A549 (cell line): ENCODE data around the gene NLN.

Experiments used
- CBX8 ChIP-seq: fragments of 200-600 bp; sonication (generic); IDR thresholded peaks from 2 replicates; pipeline ENCODE4 v1.6.1; 2016
- HDAC2 ChIP-seq: fragments of 200-600 bp; sonication (generic); IDR thresholded peaks from 2 replicates; pipeline ENCODE4 v1.6.1; 2016
- MYC ChIP-seq: IDR thresholded peaks from 2 replicates; pipeline ENCODE4 v1.6.1; 2012; ENCODE audit warnings: mild to moderate bottlenecking, inconsistent platforms, low read length, improper control_type of control experiment, borderline replicate concordance
- NFE2L2 ChIP-seq: fragments of 150-350 bp; conservative IDR thresholded peaks from 2 replicates; pipeline ENCODE4 v1.6.1; 2014; ENCODE audit warnings: low read length
- POLR2A ChIP-seq: IDR thresholded peaks from 2 replicates; pipeline ENCODE4 v1.6.1; 2012; ENCODE audit warnings: mild to moderate bottlenecking, low read length
- POLR2AphosphoS2 ChIP-seq: conservative IDR thresholded peaks from 2 replicates; pipeline ENCODE4 v1.6.1; 2012; ENCODE audit warnings: low read length, improper control_type of control experiment, inconsistent platforms
- RFX5 ChIP-seq: fragments of 450-650 bp; IDR thresholded peaks from 2 replicates; pipeline ENCODE4 v1.7.1; 2014; ENCODE audit warnings: antibody characterized with exemption, mild to moderate bottlenecking, moderate library complexity
- TF ChIP-seq, protein P1 (sequence below): fragments of >200 bp; sonication (Bioruptor Twin); formaldehyde crosslinking; IDR thresholded peaks from 3 replicates; pipeline ENCODE4 v1.5.1; 2016
- TF ChIP-seq, protein P2 (sequence below): fragments of 200-600 bp; sonication (generic); IDR thresholded peaks from 2 replicates; pipeline ENCODE4 v1.6.1; 2016; ENCODE audit warnings: antibody characterized with exemption, mild to moderate bottlenecking, moderate library complexity
- TF ChIP-seq, protein P3 (sequence below): IDR thresholded peaks from 2 replicates; pipeline ENCODE4 v1.6.1; 2012; ENCODE audit warnings: low read depth, borderline replicate concordance
- TF ChIP-seq, protein P4 (sequence below): fragments of 450-650 bp; IDR thresholded peaks from 2 replicates; pipeline ENCODE4 v1.6.1; 2014; ENCODE audit warnings: antibody characterized with exemption

DNA sequence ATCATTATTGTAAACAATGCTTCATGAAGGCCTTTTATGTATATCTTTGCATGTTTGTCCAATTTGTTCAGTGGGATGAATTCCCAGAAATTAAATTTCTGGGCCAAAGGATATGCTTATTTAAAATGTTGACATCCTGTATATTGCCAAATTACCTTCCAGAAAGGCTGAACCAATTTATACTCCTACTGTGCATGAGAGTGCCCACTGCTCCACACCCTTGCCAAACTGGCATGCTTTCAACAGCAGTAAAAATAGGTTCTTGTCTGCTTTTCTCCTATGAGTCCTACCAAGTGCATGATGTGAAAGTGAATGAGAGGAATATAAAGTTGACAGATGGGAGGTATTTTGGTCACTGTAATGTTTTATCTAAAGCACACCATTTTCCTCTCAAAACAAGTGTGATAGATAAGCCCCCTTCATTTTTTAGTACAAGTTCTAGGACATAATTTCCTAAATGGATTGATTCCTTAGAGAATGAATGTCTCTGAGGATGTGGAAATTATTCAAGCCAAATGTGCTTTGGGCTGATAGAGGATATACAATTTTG, 133.8 kb downstream of the NLN start:
- TF ChIP-seq RFX5 (no peak), POLR2AphosphoS2 (no peak), NFE2L2 (no peak), CBX8 (no peak), MYC (no peak), HDAC2 (no peak), POLR2A (no peak)
- TF ChIP-seq, protein P1, sequence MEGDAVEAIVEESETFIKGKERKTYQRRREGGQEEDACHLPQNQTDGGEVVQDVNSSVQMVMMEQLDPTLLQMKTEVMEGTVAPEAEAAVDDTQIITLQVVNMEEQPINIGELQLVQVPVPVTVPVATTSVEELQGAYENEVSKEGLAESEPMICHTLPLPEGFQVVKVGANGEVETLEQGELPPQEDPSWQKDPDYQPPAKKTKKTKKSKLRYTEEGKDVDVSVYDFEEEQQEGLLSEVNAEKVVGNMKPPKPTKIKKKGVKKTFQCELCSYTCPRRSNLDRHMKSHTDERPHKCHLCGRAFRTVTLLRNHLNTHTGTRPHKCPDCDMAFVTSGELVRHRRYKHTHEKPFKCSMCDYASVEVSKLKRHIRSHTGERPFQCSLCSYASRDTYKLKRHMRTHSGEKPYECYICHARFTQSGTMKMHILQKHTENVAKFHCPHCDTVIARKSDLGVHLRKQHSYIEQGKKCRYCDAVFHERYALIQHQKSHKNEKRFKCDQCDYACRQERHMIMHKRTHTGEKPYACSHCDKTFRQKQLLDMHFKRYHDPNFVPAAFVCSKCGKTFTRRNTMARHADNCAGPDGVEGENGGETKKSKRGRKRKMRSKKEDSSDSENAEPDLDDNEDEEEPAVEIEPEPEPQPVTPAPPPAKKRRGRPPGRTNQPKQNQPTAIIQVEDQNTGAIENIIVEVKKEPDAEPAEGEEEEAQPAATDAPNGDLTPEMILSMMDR, result no peak
- TF ChIP-seq, protein P2, sequence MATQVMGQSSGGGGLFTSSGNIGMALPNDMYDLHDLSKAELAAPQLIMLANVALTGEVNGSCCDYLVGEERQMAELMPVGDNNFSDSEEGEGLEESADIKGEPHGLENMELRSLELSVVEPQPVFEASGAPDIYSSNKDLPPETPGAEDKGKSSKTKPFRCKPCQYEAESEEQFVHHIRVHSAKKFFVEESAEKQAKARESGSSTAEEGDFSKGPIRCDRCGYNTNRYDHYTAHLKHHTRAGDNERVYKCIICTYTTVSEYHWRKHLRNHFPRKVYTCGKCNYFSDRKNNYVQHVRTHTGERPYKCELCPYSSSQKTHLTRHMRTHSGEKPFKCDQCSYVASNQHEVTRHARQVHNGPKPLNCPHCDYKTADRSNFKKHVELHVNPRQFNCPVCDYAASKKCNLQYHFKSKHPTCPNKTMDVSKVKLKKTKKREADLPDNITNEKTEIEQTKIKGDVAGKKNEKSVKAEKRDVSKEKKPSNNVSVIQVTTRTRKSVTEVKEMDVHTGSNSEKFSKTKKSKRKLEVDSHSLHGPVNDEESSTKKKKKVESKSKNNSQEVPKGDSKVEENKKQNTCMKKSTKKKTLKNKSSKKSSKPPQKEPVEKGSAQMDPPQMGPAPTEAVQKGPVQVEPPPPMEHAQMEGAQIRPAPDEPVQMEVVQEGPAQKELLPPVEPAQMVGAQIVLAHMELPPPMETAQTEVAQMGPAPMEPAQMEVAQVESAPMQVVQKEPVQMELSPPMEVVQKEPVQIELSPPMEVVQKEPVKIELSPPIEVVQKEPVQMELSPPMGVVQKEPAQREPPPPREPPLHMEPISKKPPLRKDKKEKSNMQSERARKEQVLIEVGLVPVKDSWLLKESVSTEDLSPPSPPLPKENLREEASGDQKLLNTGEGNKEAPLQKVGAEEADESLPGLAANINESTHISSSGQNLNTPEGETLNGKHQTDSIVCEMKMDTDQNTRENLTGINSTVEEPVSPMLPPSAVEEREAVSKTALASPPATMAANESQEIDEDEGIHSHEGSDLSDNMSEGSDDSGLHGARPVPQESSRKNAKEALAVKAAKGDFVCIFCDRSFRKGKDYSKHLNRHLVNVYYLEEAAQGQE, result no peak
- TF ChIP-seq, protein P3, sequence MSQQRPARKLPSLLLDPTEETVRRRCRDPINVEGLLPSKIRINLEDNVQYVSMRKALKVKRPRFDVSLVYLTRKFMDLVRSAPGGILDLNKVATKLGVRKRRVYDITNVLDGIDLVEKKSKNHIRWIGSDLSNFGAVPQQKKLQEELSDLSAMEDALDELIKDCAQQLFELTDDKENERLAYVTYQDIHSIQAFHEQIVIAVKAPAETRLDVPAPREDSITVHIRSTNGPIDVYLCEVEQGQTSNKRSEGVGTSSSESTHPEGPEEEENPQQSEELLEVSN, result no peak
- TF ChIP-seq, protein P4, sequence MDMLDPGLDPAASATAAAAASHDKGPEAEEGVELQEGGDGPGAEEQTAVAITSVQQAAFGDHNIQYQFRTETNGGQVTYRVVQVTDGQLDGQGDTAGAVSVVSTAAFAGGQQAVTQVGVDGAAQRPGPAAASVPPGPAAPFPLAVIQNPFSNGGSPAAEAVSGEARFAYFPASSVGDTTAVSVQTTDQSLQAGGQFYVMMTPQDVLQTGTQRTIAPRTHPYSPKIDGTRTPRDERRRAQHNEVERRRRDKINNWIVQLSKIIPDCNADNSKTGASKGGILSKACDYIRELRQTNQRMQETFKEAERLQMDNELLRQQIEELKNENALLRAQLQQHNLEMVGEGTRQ, result no peak
